HG03139 (cell line): ENCODE results near the gene RAB9A.
"Not testable (repeated sequence)": the region's sequence is repeated elsewhere in the genome, so short reads cannot be mapped to it uniquely, and the experiment has no call there.

Experiments
- ATAC-seq: cut with Tn5 transposase; IDR thresholded peaks from one replicate; pipeline ENCODE4 v1.9.1; 2021; ENCODE audit not compliant: unreplicated experiment

The RAB9A gene

GRCh38 chrX:13699183-13699826 is 10.4 kb downstream of the RAB9A start:
- no peak for ATAC-seq

- no peak for ATAC-seq
Observed at GRCh38 chrX:13700380-13700779, 11.5 kb downstream of the RAB9A start.

GRCh38 chrX:13702111-13702789 is 13.3 kb downstream of the RAB9A start:
- ATAC-seq: no peak

GRCh38 chrX:13703135-13703534 is 14.2 kb downstream of the RAB9A start:
- no peak for ATAC-seq

GRCh38 chrX:13703589-13703988 is 14.7 kb downstream of the RAB9A start:
- ATAC-seq: no peak

GRCh38 chrX:13711141-13711540 is 22.2 kb downstream of the RAB9A start:
- no peak for ATAC-seq

- no peak for ATAC-seq
Observed at GRCh38 chrX:13716455-13716854, 27.5 kb downstream of the RAB9A start.

GRCh38 chrX:13716905-13717304 is 28.0 kb downstream of the RAB9A start:
- ATAC-seq: no peak

- no peak for ATAC-seq
Observed at GRCh38 chrX:13717700-13718472, 29.0 kb downstream of the RAB9A start.

GRCh38 chrX:13719192-13719856 is 30.4 kb downstream of the RAB9A start:
- ATAC-seq: no peak

GRCh38 chrX:13721371-13721770 is 32.4 kb downstream of the RAB9A start:
- no peak for ATAC-seq

GRCh38 chrX:13721819-13722519 is 33.0 kb downstream of the RAB9A start:
- ATAC-seq: no peak

GRCh38 chrX:13724878-13725277 is 36.0 kb downstream of the RAB9A start:
- not testable (repeated sequence) for ATAC-seq

GRCh38 chrX:13726583-13726982 is 37.7 kb downstream of the RAB9A start:
- not testable (repeated sequence) for ATAC-seq

- not testable (repeated sequence) for ATAC-seq
Observed at GRCh38 chrX:13730523-13730922, 41.6 kb downstream of the RAB9A start.

GRCh38 chrX:13732246-13733067 is 43.5 kb downstream of the RAB9A start:
- ATAC-seq: no peak

- ATAC-seq: no peak
Observed at GRCh38 chrX:13733506-13733905, 44.6 kb downstream of the RAB9A start.

- peak; percentile 90 for ATAC-seq
Observed at GRCh38 chrX:13734278-13735172, 45.6 kb downstream of the RAB9A start, which contains the start of the genes OFD1 and TRAPPC2. Gene OFD1 (plus strand): TSS chrX:13734748. CDS start chrX:13735072, 324 bp downstream. Gene TRAPPC2 (minus strand): TSS chrX:13734620. CDS start chrX:13719963, 14,657 bp downstream.

- ATAC-seq: no peak
Observed at GRCh38 chrX:13741695-13742094, 52.8 kb downstream of the RAB9A start.
